Stimulated activated CD4-positive, alpha-beta T cell treated with anti-CD3 and anti-CD28 coated beads, Interleukin-1b, Interleukin-23, amount 100 ng/mL, for 4 hours (primary cell): ENCODE results near the gene LIPC.

Source experiments
- DNase-seq, 2 donors: peaks; one replicate each; pipeline ENCODE4 v3.0.0-alpha.2; 2020; ENCODE audit warnings: low read depth in 2 of 2

Gene LIPC

DNA sequence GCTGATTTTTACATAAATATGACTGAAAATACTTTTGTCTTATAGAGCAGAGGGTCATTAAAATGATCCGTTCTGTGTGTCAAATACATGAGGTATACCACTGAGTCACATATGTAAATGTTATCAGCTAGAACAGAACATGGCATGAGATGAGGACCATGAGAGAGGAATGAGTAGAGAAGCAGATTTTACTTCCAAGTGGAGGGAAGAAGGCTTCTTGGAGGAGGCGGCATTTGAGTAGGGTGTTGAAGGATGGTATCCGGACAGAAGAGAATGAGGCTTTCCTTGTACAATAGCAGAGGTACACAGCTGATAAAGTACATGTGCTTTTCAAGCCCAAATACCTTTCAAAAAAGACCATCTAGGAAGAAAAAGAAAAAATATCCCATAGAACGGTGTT is 4.8 kb downstream of the LIPC start:
- no peak for DNase-seq

DNA sequence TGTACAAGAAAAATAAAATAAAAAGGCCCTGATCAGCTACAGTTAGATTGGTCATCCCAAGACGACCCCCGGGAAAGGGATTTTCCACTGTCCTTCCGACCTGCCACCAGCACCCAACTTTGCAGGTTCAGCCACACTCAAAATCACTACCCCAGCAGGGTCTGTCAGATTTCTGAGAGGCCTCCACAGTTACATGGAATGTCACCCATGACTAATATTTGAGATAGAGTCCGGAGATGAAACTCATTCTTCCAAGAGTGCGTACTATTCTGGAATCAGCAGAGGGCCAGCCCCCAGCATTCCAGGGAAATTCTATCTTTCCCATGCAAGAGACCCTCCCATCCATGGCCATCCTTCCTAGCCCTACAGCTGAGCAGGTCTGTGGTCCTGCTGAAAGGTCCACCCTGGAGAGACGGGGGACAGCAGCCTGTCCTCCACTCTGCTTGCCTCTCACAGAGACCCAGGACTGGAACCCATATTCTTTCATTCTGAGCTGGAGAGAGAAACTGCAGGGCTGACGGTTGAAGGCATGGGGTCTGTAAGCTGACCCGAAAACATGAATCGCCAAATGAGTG is 5.8 kb downstream of the LIPC start:
- no peak for DNase-seq

DNA sequence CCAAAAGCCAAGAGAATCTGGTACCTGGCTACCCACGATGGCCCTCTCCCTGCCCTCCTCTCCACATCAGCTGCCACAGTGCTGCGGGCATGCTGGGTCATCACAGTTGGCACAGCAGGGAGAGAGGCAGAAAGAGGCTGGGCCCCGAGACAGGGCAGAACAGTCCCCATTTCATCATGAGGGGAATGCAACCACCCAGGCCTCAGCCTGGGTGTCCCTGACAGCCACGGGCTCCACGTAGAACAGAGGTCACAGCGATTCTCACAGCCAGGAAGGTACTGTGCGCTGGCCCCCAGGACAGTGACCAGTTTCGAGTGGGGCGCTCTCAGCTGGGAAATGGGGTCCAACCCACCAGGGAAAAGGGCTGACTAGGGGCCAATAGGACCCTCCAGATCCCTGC is 6.3 kb downstream of the LIPC start:
- DNase-seq: no peak

DNA sequence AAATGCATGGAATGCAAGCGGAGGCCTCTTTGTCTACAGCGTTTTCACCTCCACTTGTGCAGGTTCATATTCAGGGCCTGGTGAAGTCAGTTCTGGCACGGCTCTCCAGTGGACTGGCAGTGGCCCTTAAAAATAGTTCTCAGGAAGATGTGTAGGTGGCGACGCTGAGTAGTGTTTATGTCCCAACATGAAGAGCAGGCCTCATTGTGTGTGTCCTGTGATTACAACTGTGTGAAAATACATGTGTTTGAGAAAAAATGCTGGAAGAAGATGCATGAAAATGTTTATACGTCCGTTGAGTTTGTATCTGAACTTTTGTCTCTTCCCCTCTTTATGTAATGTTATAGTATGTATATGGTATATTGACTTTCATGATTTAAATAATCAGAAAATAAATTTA is 7.2 kb downstream of the LIPC start:
- no peak for DNase-seq

DNA sequence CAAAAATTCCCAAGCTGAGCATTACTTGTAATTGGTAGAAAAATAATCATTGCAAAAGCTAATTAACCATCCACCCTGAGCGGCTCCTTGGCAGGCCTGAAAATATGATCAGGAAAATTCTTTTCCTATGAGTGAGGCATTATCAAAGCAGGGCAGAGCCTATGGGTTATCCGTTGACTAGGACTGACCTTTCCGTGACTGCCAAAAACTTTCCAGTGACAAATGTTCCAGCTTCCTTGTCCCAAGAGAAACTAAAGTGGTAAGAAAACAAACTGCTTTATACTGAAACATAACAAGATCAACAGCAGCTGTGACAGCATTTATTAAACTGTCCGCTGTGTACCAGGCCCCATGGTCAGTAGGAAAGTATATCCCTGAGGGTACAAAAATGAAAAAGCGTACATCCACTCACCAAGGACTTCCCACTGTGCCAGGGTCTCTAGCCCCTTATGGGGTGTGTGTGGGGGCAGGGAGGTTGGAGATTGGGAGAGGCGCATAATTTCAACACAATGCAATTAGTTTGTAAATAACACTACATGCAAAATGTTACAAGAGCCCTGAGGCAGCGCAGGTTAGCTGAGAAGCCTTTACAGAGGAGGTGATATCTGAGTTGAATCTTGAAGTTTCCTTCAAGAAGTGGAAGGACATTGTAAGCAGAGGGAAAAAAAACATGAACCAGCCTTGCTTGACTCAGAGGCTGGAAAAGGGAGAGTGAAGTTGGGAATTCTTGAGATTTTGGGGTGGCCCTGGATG is 8.5 kb downstream of the LIPC start:
- no peak for DNase-seq

DNA sequence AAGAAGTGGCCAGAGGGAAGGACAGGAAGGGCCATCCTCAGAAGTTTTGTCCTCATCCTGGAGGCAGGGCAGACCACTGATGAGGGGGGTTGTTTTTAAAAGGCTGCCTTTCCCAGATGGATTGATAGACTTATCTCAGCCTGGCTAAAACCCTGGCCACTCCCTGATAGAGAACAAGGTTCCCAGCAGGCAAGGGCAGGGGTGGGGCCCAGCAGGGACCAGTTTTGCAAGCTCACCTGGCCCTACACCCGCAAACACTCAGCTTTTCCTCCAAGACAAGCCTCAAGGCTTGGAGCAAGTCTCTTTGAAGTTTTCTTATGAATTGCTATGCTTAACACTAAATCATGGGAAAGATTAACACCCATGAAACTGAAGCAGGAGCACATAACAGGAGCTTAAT is 9.1 kb downstream of the LIPC start:
- DNase-seq: no peak

DNA sequence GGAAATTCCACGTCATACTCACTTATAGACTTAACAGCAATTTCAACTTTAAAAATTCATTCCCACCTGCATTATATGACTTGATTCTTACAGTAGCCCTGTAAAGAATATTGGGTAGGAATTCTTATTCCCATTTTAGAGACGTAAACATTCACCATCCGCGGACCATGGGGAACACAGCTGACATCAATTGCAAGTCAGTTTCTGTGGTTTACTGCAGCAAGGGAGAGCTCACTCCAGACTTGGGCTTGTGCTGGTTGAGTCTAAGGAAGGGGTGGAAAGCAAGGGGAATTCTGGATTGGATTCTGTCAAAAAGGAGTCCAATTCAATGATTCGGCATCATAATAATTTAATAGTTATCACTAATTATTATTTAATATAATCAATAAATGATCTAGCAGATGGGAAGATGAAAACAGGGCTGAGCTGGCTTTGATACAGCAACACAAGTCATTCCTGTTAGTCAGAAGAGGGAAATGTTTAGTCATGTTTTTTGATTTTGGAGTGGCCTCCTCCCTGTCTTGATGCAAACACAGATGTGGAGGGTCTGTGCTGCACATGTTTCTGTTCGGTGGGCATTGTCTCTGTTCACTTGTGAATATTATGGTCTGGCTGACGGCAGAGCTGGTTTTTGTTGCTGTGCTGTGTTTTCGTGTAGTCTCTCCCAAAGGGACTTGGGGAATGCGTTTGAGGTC is 9.7 kb downstream of the LIPC start:
- DNase-seq: no peak

DNA sequence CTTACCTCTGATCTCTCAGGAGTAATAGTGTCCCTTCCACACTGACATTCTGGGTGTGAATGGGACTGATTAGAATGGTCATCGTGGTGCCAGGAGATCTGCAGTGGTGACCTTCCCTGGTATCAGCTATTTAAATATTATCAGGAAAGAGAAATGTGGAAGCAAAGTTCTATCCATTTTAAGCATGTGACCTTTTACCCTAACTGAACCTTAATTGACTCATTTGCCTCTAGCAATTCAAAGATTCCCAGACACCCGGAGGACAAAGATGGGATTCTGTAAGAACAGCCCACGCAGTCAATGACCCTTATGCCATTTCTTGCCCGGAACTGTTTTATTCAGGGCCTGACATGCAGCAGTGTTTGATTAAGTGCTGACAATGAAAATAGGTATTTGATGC is 10.3 kb downstream of the LIPC start:
- no peak for DNase-seq

DNA sequence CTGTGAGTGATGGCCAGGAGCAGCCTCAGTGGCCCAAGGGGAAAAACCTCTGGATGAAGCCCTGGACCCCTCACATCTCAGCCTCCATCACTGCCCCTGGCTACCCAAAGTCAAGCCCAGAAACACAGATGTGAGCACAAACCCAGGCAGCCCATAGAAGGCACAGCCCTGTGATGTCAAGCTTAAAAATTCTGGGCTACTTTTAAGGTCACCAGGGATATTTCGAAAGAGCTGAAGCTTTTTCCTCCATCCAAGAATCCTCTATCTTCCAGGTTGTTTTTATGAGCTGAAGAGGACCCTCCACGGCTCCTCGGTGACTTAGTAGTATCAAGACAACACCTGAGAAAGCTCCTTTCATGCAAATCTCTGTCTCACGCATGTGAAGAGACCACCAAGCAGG is 11.5 kb downstream of the LIPC start:
- no peak for DNase-seq

DNA sequence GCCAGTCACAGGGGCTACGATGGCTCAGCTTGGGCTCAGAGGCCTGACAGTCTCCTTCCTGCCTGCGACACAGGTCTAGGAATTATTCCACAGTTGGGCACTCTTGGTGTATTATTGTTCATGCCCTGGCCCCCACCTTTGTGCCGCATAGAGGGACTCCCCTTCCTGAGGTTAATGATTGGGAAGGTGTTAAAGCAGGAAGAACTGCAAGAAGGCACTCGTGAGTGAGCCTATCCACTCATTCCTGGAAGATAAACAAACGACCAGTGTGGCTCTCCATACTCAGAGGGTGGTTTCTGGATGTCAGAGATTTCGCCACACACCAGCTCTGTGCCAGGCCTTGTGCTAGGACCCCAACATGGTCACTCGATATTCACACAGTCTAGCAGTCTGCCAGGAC is 12.3 kb downstream of the LIPC start:
- DNase-seq: no peak

DNA sequence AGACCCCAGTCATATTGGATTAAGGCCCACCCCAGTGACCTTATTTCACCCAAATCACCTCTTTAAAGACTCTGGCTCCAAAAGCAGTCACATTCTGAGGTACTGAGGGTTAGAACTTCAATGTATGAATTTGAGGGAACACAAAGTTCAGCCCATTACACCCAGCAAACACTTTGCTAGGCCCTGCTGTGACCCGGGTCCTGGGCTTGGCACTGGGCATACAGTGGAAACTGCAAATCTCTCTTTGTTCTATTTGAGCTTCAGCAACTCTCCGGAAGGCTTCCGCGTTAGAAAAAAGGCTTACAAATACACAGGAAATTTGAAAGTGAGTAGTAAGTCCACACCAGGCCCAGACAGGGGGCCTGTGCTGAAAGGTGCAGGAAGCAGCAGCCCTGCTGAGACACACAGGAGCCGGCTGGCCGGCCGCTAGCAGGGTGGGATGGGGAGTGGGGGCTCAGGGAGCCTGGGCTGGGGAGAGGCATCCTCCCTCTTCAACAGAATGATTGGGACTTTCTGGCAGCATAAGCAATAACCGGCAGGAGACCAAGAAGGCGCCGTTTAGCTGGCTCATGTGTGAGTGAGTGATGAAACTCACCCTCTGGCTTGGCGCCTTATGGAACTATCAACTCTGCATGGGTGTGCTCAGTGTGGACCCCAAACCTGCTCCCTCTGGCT is 13.0 kb downstream of the LIPC start:
- DNase-seq: no peak

DNA sequence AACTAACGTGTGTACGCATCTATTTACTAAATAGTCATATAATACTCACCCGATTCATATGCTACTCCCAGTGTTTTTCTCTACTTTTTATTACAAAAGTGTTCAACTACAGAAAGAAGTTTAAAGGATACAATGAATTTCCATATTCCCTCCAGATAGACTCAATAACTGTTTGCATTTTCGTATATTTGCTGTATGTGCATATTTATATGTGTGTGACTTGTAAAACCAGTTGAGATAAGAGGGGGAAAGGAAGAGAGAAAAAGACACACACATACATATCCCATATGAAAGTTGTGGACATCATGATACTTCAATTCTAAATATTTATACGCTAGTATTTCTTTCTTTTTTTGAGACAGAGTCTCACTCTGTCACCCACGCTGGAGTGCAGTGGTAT is 14.1 kb downstream of the LIPC start:
- DNase-seq: no peak

DNA sequence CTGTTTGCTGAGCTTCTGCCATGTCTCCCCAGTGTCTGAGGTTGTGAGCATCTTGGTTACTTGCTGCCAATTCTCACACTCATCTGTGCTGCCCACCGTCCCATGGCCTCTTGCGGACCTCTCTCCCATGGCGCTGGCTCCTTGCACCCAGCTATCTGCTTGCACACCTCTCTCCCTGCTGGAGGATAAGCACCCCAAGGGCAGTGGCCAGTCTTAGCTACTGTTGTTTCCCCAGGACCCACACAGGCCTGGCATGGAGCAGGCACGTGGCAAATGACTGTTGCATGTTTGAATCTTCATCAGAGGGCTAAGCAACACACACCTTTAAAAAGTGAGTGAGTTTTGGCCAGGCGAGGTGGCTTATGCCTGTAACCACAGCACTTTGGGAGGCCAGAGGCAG is 14.7 kb downstream of the LIPC start:
- DNase-seq: no peak

DNA sequence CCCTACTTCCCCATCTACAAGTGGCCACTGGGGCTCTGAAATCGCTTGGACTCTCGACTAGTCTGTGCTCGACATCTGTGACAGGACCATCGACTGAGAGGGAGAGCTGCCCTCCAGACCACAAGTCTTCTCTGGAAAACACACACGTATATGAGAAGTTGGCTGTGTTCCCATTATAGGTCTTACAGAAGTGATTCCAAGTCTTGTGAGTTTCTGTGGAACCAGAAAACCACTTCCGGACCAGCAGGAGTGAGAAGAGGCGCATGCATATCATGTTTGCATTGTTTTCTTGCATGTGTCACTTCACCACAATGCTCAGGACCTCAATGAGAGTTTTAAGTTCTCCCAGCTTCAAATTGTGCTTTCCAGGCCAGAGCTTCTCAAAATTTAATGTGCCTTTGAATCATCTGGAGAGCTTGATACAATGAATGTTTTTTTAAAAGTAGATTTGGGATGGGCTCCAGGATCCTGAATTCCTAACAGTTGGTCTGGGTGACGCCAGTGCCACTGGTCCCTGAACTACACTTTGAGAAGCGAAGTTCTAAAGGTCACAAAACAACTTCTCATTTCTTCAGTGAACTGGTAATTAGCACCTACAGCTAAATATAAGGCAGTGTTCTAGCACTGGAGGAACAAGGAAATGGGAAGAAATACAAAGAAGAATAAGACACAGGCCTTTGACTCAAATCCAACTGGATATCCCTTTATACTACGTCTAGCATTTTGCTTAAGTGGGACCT is 15.7 kb downstream of the LIPC start:
- no peak for DNase-seq

DNA sequence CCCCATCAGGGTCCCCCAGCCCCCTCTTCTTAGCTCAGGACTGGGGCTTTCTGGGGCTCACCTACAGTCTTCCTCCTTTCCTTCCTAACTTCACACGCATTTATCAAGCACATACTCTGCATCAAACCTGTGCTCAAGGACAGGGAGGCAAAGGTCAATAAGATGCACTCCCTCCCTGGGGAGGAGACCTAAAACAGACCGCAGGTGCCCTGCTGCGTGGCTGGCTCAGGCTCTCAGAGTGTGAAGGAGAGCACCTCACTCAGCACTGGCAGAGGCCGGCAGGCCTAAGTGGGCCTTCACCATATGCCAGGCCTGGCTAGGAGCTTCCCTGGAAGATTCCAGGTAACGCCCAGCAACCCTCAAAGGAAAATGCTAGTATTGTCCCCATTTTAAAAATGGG is 16.5 kb downstream of the LIPC start:
- no peak for DNase-seq

DNA sequence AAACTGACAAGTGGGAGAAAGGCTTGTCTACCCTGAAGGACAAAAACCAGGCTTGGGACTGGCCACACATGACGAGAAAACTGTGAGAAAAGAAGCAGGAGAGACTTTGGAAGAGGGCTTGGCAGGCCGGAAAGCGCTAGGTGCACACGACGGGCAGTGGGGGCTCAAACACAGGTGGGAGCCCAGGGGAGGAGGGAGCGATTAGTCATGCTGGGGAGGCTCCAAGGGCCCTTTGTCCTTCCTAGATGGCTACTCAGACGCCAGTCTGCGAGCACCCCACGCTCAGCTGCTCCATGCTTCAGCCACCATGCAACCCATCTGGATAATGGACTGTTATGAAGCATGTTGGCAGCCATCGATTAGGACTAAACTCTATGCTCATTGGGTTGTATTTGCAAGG is 17.1 kb downstream of the LIPC start:
- DNase-seq: no peak

DNA sequence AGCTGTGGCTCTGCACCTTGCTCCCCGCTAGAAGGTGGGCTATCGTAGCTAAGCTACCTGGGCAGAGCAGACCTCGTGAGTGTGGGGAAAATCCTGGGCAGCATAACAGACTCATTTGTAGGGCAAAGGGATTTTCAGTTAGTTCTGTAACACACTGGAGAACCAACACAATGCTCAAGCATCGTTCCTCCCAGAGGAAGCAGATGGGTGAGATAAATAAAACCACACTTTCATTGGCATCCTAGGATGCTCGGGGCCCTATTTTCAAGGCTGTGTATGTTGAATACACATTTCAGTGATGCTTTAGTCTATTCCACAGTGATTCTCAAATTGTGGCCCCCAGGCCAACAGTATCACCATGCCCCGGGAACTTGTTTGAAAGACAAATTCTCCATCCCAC is 20.0 kb downstream of the LIPC start:
- DNase-seq: no peak

DNA sequence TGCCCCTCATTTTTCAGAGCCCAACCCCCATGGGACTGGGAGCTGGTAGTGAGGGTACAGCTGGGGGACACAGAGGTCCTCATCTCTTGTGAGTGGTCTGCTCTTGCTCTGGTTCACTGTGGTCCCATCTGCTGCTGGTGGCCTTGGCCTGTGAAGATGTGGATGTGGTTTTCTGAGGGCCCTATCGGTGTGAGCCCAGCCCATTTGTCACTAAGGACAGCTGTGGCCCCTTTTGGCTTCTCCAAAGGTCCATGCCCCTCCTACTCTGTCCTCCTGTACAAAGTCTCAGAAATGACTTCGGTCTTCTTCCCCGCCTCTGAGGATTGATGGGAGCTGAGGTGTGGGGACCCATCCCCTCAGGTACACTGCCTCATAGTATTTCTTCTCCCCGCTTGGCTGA is 21.0 kb downstream of the LIPC start:
- no peak for DNase-seq

DNA sequence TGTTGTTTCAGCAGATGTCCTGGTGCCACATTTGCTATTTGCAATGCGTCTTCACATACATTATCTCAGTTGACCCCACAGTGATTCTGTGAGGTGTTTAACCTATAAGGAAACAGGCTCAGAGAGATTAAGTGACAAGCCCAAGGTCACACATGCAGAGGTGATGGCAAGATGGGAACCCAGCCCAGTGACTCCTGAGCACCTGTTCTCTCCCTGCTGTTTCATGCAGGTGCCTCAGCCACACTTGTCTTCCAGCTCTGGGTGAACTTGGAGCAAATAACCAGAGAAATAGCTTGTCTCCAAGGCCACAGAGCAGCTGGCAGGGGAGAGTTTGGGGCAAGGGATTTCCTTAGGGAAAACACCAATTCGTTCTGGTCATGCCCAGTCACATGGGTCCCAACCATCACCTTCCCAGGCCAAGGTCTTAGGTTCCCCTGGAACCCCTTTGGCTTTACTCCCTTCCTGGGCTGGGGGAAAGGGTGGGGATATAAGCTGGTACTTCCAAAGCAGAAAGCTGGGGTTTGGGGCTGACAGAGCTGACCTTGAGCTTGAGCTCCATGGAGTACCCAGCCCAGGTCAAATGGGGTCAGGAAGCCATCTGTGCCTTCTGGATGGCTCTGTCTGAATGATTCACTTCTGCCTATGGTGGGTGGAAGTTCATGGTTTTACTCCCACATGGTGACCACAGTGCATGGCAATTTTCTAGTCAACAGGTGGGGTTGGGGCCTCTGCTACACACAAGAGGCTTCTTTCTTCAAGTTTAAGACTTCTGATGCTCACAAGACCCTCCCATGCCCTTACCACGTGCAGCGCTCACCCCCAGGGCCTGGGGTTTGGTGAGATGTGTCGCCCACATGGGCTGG is 22.4 kb downstream of the LIPC start:
- DNase-seq: peak in 1 of 2 donors; percentile 20

DNA sequence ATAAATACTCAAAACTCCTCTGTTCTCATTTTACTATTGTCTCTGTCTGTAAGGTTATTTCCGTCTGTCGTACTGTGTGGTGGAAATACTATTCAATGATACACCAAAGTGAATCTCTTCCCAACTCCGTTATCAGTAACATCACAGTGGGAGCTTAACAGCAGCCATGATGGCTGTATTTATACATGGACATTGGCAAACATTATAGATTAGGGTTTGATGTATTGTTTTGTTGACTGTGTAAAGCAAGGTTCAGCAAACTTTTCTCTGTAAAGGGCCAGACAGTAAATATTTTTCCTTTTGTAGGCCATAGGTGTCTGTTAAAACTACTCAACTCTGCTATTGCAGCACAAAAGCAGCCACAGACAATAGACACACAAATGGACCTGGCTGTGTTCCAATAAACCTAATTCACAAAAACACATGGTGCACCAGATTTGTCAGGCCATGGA is 23.2 kb downstream of the LIPC start:
- no peak for DNase-seq

DNA sequence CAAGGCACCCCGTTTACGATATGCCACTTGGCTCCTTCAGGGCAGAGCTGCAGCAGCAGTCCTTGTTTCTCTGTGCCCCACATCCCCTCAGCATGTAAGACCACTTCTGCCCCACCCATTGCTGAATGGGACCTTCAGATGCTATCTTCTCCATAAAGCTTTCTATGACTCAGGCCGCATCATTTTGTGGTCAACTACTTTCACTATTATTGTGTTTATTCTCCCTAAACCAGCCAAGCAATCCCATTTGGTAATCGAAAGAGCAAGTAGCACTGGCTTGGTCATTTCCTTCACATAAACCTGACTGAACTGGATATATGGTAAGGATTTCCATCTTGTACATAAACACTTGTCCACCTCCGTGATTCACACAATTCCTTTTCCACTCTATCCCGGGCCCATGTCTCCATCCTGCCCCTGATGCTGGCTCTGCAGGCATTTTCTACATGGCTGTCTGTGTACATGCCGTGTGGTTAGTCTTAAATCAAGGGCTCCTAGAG is 25.7 kb downstream of the LIPC start:
- no peak for DNase-seq
